Measurements from ENCODE around the gene EPB41L4A. TPM values are rescaled to one million over a fixed set of nuclear protein-coding genes. Genes with fewer than 3 reads are reported as not detected.
"Not testable (repeated sequence)": the region's sequence is repeated elsewhere in the genome, so short reads cannot be mapped to it uniquely, and the experiment has no call there.

Gene EPB41L4A
- total RNA-seq, 1 experiment from 2014 or later = not detected

DNA sequence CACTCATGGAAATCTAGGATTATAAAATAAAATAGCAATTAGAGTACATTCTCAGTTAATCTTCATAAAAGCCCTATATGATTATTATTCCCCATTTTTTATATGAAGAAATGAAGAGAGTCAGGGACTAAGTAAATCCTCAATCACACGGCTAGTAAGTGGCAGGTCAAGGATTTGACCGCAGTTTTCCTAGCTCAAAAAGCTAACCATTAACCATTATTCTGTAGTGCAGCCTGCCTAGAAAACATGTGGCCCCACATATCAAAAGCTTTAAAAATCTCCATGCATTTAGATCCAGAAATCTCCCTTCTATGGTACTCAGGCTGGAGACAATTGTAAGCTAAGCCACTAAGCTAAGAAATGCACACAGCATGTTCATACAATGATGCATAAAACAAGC is 21.4 kb downstream of the EPB41L4A start:
- no peak for DNase-seq (ENCODE audit: low read depth)

GRCh38 chr5:112396430-112396829 is 22.6 kb downstream of the EPB41L4A start:
- no peak for DNase-seq (ENCODE audit: low read depth)

DNA sequence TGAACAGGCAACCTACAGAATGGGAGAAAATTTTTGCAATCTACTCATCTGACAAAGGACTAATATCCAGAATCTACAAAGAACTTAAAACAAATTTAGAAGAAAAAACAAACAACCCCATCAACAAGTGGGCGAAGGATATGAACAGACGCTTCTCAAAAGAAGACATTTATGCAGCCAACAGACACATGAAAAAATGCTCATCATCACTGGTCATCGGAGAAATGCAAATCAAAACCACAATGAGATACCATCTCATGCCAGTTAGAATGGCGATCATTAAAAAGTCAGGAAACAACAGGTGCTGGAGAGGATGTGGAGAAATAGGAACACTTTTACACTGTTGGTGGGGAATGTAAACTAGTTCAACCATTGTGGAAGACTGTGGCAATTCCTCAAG is 23.8 kb downstream of the EPB41L4A start:
- DNase-seq (ENCODE audit: low read depth) = not testable (repeated sequence)

GRCh38 chr5:112390327-112390726 is 28.8 kb downstream of the EPB41L4A start:
- DNase-seq (ENCODE audit: low read depth) = no peak

DNA sequence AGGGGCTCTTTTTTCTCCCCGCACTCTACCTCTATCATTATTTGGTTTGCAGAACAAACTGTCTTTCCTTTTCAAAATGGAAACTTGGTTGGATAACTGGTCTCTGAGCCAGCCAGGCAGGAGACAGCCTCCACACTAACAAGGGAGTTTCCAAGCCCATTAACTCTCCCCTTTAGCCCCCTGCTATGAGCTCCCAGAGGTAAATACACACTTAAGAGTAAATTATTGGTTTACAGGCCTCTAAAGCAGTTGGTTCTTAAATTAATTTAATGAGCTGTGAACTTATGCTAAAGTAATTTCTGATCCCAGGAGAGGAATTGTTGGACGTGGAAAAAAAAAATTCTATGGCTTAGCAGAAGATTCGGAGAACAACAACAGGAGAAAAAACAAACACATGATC is 30.3 kb downstream of the EPB41L4A start:
- no peak for DNase-seq (ENCODE audit: low read depth)

DNA sequence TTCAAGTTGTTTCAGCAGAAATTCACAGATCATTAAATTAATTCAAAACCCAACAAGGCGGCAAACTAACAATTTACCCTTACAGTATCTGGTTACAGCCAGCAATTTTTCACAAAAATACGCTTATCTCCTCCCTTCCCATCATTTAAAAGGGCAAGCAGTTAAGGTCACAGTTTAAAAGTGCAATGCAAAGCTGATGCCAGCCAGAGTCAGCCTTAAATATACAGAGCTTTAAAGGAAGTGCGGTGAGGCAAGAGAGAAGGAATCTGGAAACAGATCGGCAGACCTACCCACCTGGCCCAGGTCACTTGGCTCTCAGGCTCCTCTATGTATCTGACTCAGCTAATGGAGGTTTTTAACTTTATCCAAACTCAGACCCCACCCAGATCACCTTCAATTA is 31.0 kb downstream of the EPB41L4A start:
- no peak for DNase-seq (ENCODE audit: low read depth)

GRCh38 chr5:112386766-112387165 is 32.3 kb downstream of the EPB41L4A start:
- no peak for DNase-seq (ENCODE audit: low read depth)

- no peak for DNase-seq (ENCODE audit: low read depth)
These were observed 33.1 kb downstream of the EPB41L4A start for GRCh38 chr5:112385969-112386368.

DNA sequence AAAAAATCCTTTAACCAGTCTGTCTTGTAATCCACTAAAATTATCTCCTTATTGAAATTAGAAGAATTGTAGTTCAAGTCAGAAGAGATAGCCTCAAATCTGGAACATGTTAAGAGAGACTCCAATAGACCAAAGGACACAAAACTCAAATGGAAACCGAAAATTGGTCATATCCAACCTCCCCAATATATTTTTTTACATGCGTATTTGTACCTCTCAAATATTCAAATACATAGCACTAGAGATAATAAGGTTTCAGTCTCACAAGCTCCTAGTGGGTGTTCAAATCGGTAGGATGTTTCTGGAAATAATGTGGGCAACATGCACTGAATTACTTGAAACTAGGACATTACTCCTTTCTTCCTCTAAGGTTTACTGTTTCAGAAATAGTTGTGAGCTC is 33.5 kb downstream of the EPB41L4A start:
- DNase-seq (ENCODE audit: low read depth) = no peak

- DNase-seq (ENCODE audit: low read depth) = no peak
These were observed 34.6 kb downstream of the EPB41L4A start for GRCh38 chr5:112384523-112384922.

DNA sequence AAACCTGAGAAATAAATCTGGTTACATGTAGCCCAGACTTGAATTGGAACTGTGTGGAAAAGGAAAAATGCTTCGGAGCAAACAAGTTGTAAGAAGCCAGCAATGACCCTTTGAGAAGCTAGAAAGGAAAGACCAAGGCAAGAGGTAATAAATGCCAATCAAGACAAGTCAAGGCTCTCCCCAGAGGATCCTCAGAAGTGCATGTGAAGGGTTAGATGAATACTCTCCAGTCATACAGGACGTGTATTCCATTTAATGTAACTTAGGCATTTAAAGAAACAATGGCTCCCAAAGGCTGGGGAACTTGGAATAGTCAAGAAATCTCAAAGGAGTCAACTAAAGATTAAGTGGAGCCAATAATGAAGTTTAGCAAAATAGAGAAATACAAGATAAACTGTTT is 36.2 kb downstream of the EPB41L4A start:
- no peak for DNase-seq (ENCODE audit: low read depth)

- DNase-seq (ENCODE audit: low read depth) = no peak
These were observed 37.6 kb downstream of the EPB41L4A start for GRCh38 chr5:112381521-112381920.

DNA sequence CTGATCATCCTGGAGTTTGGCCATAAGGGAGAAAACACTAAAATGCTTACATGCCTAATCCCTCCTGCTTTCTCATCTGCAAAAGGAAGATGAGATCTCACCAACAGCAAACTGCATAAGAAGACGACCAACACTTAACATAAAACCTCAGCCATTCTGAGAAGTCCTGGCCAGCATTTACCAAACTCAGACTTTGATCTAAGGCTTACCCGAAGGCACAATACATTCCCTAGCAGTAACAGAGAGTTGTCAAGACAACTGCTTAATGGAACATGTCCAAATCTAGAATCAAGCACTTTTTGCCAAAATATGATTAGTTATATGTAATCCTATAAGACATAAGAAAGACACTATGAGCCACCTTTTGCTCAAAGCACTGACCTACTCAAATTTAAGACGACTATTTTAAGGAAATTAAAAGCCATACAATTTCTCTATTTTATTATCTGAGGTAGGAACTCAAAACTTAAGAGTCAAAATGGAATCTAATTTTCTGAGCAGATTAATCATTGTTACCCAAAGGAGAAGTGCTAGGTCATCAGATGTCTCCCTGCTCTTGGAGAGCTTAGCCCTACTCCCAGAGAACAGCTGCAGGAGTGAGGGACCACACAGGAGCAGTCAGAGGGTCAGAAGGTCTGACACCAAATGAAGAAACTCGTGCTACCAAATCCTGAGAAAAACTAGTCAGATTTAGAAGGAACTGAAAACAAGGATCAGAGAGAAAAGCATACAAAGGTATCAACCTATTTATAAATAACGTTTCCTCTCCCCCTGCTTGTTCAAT is 39.3 kb downstream of the EPB41L4A start:
- DNase-seq (ENCODE audit: low read depth) = no peak

DNA sequence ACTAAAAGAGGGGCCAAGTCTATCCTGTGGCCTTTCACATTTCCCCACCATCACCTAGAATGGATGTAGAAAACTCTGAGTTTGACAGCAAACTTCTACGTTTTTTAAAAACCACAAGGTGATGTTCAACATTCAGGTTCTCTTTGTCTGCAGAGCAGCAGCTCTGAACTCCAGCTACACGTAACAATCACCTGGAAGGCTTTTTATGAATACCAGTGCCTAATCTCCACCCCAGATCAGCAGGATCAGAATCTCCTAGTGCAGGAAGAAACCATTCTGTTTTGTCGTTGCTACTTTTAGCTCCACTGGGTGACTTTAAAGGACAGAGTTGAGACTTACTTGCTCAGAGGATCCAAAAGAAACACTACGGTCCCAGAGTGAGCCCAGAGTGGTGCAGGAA is 44.3 kb downstream of the EPB41L4A start:
- DNase-seq (ENCODE audit: low read depth) = no peak

DNA sequence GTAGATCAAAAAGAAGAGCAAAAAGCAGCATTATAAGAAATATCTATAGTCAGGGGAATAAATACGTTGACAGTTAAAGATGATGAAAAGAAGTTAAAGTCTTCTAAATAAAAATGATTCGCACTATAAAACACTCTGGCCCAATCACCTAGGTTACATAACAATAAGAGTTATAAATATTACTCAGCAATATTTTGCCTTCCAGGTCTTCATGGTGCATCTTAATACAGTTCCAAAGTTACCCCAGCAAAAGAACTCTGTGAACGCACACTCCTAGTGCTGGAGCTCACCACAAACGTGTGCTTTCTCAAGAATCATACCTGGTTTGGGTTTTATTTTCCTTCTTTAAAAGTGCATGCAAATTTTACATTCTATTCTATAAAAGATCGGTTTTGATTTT is 44.7 kb downstream of the EPB41L4A start:
- no peak for DNase-seq (ENCODE audit: low read depth)

GRCh38 chr5:112373885-112374284 is 45.2 kb downstream of the EPB41L4A start:
- DNase-seq (ENCODE audit: low read depth) = no peak

- DNase-seq (ENCODE audit: low read depth) = no peak
These were observed 46.5 kb downstream of the EPB41L4A start for GRCh38 chr5:112372543-112372942.

- no peak for DNase-seq (ENCODE audit: low read depth)
These were observed 48.0 kb downstream of the EPB41L4A start for GRCh38 chr5:112371067-112371466.

- no peak for DNase-seq (ENCODE audit: low read depth)
These were observed 51.7 kb downstream of the EPB41L4A start for GRCh38 chr5:112367400-112367799.

GRCh38 chr5:112366987-112367386 is 52.1 kb downstream of the EPB41L4A start:
- DNase-seq (ENCODE audit: low read depth) = no peak

DNA sequence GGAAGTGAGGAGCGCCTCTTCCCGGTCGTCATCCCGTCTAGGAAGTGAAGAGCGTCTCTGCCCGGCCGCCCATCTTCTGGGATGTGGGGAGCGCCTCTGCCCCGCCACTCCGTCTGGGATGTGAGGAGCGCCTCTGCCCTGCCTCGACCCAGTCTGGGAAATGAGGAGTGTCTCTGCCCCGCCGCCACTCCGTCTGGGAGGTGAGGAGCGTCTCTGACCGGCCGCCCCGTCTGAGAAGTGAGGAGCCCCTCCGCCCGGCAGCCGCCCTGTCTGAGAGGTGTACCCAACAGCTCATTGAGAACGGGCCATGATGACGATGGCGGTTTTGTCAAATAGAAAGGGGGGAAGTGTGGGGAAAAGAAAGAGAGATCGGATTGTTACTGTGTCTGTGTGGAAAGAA is 58.3 kb downstream of the EPB41L4A start:
- DNase-seq (ENCODE audit: low read depth) = not testable (repeated sequence)

DNA sequence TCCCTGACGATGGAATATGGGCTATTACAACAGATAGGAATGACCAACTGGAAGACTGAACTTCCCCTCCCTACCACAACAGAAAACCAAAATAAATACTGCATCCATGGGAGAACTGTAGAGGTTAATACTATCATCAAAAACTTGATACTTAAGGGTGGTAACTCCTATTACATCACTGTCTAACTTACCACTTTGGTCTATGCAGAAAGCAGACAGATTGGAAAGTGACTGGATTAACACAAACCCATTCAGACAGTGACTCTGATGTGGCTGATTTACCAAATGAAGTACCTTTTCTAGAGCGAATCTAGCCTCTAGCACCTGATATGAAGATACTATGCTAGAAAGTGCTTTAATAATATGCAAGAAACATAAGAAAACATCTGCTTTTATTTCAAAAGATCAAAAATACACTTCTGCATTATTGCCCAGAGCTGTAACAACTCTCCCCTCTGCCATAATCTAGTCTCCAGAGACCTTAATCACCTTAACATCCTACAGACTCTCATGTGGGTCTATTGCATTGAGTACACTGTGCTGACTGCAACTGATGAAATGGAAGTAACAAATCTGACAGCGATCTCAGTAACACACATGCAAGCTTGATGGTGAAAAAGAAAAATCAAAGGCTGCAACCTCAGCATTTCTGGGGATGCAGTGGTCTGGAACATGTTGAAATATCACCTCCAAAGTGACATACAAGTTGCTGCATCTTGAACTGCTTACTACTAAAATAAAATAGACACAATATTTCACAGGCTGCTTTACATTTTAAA is 62.7 kb downstream of the EPB41L4A start:
- DNase-seq (ENCODE audit: low read depth) = no peak

DNA sequence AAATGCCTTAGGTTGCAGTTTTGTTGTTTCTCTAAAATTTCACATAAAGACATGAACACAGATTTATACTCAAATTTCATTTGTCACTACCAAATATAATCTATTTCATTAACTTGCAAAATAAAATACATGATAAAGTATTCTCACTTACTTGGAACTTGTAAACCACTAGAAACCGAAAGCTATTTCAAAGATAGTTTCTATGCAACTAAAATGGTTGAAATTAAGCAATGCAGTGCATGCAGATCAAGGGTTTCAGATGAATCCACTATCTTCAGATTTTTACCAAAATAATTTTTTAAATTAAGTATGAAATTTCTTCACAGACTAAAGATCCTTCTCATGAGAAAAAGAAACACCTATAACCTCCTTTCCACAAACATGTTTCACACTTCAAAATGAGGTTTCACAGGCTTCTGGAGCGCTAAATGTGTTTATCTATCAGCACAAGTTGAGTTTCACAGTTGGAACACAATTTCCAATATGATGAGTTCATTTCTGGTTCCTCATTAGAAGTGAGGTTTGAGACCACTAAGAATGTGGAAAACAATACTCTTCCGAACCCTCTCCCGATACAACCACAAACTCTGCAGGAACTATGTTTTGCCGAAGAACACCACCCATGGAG is 63.9 kb downstream of the EPB41L4A start:
- DNase-seq (ENCODE audit: low read depth) = no peak

All from LHCN-M2 (cell line).